WTC11 (cell line): Measurements from ENCODE around the gene HS3ST4. TPM values are rescaled to one million over a fixed set of nuclear protein-coding genes. Genes with fewer than 3 reads are reported as not detected.

Source experiments
- ATAC-seq: fragments of 200-7000 bp; cut with Tn5 transposase; 2 replicates; pipeline ENCODE4 v1.10.0; 2021; ENCODE audit warnings: mild to moderate bottlenecking, moderate library complexity
- CTCF ChIA-PET: fragments of 300-600 bp; sonication (Branson Sonifier 250); formaldehyde crosslinking; loops from one replicate; lab custom pipeline; 2021; ENCODE audit warnings: antibody characterized with exemption; lab: Charles Lee
- POLR2A ChIA-PET: fragments of 350-600 bp; sonication (Branson Sonifier 250); formaldehyde crosslinking; loops from one replicate; lab custom pipeline; 2021; ENCODE audit warnings: antibody characterized with exemption; lab: Charles Lee
- DNase-seq: peaks from one replicate; pipeline ENCODE4 v3.0.0; 2021; ENCODE audit warnings: low spot score
- H3K27ac Mint-ChIP-seq: 2 replicates; pipeline ENCODE4 v1.8.0; 2021; ENCODE audit warnings: mixed read lengths
- H3K27me3 Mint-ChIP-seq: 2 replicates; pipeline ENCODE4 v1.8.0; 2021; ENCODE audit warnings: low read depth, mild to moderate bottlenecking, moderate library complexity, mixed read lengths
- H3K36me3 Mint-ChIP-seq: 2 replicates; pipeline ENCODE4 v1.8.0; 2021; ENCODE audit warnings: mixed read lengths
- H3K4me1 Mint-ChIP-seq: 2 replicates; pipeline ENCODE4 v1.8.0; 2022; ENCODE audit warnings: mixed read lengths
- H3K4me3 Mint-ChIP-seq: 2 replicates; pipeline ENCODE4 v1.8.0; 2021; ENCODE audit warnings: mild to moderate bottlenecking, moderate library complexity, mixed read lengths
- H3K9me3 Mint-ChIP-seq: 2 replicates; pipeline ENCODE4 v1.8.0; 2021; ENCODE audit warnings: mixed read lengths
- ATF6 ChIP-seq: sonication (generic); formaldehyde crosslinking; IDR thresholded peaks from 2 replicates; pipeline ENCODE4 v1.8.1; 2023; ENCODE audit warnings: mild to moderate bottlenecking, missing genetic modification reagents
- CREM ChIP-seq: sonication (generic); formaldehyde crosslinking; IDR thresholded peaks from 2 replicates; pipeline ENCODE4 v1.8.1; 2022; ENCODE audit warnings: mild to moderate bottlenecking, missing genetic modification reagents, moderate library complexity
- ELF4 ChIP-seq: sonication (generic); formaldehyde crosslinking; IDR thresholded peaks from 2 replicates; pipeline ENCODE4 v1.8.1; 2022; ENCODE audit warnings: low read depth, mild to moderate bottlenecking, moderate library complexity, missing genetic modification reagents
- ESRRA ChIP-seq: sonication (generic); formaldehyde crosslinking; IDR thresholded peaks from 2 replicates; pipeline ENCODE4 v1.8.1; 2022; ENCODE audit warnings: mild to moderate bottlenecking, missing genetic modification reagents, borderline replicate concordance
- GABPB1 ChIP-seq: sonication (generic); formaldehyde crosslinking; IDR thresholded peaks from 2 replicates; pipeline ENCODE4 v1.8.1; 2023; ENCODE audit warnings: mild to moderate bottlenecking, missing genetic modification reagents
- GTF2I ChIP-seq: fragments of 250-450 bp; sonication (Bioruptor Pico); conservative IDR thresholded peaks from 2 replicates; pipeline ENCODE4 v1.4.0; 2021; ENCODE audit warnings: mild to moderate bottlenecking
- IRF2 ChIP-seq: sonication (generic); formaldehyde crosslinking; IDR thresholded peaks from 2 replicates; pipeline ENCODE4 v1.8.0; 2022; ENCODE audit warnings: low read depth, missing genetic modification reagents, borderline replicate concordance
- SMAD3 ChIP-seq: sonication (generic); formaldehyde crosslinking; IDR thresholded peaks from 2 replicates; pipeline ENCODE4 v1.8.0; 2022; ENCODE audit warnings: missing genetic modification reagents, mild to moderate bottlenecking, borderline replicate concordance
- SOX15 ChIP-seq: fragments of 250-450 bp; sonication (Bioruptor Pico); IDR thresholded peaks from 2 replicates; pipeline ENCODE4 v1.9.0; 2021; ENCODE audit warnings: mild to moderate bottlenecking
- TEAD1 ChIP-seq: sonication (generic); formaldehyde crosslinking; IDR thresholded peaks from 2 replicates; pipeline ENCODE4 v1.8.0; 2022; ENCODE audit warnings: mild to moderate bottlenecking, missing genetic modification reagents
- ZNF232 ChIP-seq: sonication (generic); formaldehyde crosslinking; IDR thresholded peaks from 2 replicates; pipeline ENCODE4 v1.8.0; 2022; ENCODE audit warnings: mild to moderate bottlenecking, missing genetic modification reagents
- ZNF396 ChIP-seq: fragments of 250-450 bp; sonication (Bioruptor Pico); IDR thresholded peaks from 2 replicates; pipeline ENCODE4 v1.8.0; 2021; ENCODE audit warnings: mild to moderate bottlenecking, moderate library complexity, borderline replicate concordance
- ZNF532 ChIP-seq: fragments of 250-450 bp; sonication (Bioruptor Pico); IDR thresholded peaks from 2 replicates; pipeline ENCODE4 v1.9.0; 2021; ENCODE audit warnings: mild to moderate bottlenecking, borderline replicate concordance
- total RNA-seq: library from RNA; stranded (reverse); gene quantifications from 3 replicates; pipeline ENCODE4 v1.2.3, GENCODE V29; 2021
- TF ChIP-seq, protein P1 (sequence below): sonication (generic); formaldehyde crosslinking; IDR thresholded peaks from 2 replicates; pipeline ENCODE4 v1.8.1; 2022; ENCODE audit warnings: missing genetic modification reagents, borderline replicate concordance
- TF ChIP-seq, protein P2 (sequence below): fragments of 250-450 bp; sonication (Bioruptor Pico); IDR thresholded peaks from 2 replicates; pipeline ENCODE4 v2.1.2; 2022; ENCODE audit warnings: mild to moderate bottlenecking, moderate library complexity

Gene HS3ST4
- total RNA-seq, 1 experiment from 2014 or later = 5.4 TPM

- Mint-ChIP-seq H3K36me3 (peaks cover 2% of the 10 kb centered on the region; the same call in 1 of the 2 replicates), H3K4me1 (peaks cover 13% of the 10 kb centered on the region), H3K27ac (no peak overlapping the region), H3K9me3 (peaks cover 10% of the 10 kb centered on the region), H3K4me3 (no peak overlapping the region), H3K27me3 (no peaks in the 10 kb centered on the region)
- ChIA-PET POLR2A (no interaction called here), CTCF (no interaction called here)
- TF ChIP-seq ESRRA (CRISPR knock-in tag) = no peak
- DNase-seq = no peak
- ATAC-seq = no peak
Observed at GRCh38 chr16:25786748-25787147, 95.0 kb downstream of the HS3ST4 start.

GRCh38 chr16:25788637-25789036 is 96.9 kb downstream of the HS3ST4 start:
- CTCF ChIA-PET = no interaction called here
- DNase-seq = no peak
- H3K27ac Mint-ChIP-seq = no peak overlapping the region
- H3K36me3 Mint-ChIP-seq = no peaks in the 10 kb centered on the region
- TF ChIP-seq ATF6 (CRISPR knock-in tag) (no peak), ZNF532 (no peak), CREM (CRISPR knock-in tag) (no peak), ZNF396 (CRISPR knock-in tag) (no peak), ELF4 (no peak), GABPB1 (no peak), GTF2I (CRISPR knock-in tag) (no peak), ZNF232 (no peak), SOX15 (CRISPR knock-in tag) (no peak), IRF2 (CRISPR knock-in tag) (no peak), SMAD3 (CRISPR knock-in tag) (no peak), TEAD1 (CRISPR knock-in tag) (no peak)
- TF ChIP-seq, protein P1, sequence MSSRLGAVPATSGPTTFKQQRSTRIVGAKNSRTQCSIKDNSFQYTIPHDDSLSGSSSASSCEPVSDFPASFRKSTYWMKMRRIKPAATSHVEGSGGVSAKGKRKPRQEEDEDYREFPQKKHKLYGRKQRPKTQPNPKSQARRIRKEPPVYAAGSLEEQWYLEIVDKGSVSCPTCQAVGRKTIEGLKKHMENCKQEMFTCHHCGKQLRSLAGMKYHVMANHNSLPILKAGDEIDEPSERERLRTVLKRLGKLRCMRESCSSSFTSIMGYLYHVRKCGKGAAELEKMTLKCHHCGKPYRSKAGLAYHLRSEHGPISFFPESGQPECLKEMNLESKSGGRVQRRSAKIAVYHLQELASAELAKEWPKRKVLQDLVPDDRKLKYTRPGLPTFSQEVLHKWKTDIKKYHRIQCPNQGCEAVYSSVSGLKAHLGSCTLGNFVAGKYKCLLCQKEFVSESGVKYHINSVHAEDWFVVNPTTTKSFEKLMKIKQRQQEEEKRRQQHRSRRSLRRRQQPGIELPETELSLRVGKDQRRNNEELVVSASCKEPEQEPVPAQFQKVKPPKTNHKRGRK (CRISPR knock-in tag) = no peak
- TF ChIP-seq, protein P2, sequence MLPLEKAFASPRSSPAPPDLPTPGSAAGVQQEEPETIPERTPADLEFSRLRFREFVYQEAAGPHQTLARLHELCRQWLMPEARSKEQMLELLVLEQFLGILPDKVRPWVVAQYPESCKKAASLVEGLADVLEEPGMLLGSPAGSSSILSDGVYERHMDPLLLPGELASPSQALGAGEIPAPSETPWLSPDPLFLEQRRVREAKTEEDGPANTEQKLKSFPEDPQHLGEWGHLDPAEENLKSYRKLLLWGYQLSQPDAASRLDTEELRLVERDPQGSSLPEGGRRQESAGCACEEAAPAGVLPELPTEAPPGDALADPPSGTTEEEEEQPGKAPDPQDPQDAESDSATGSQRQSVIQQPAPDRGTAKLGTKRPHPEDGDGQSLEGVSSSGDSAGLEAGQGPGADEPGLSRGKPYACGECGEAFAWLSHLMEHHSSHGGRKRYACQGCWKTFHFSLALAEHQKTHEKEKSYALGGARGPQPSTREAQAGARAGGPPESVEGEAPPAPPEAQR = no peak
- TF ChIP-seq, all 79 proteins: peak for 0
- H3K4me1 Mint-ChIP-seq = peaks cover 6% of the 10 kb centered on the region
- H3K4me3 Mint-ChIP-seq = no peak overlapping the region
- H3K27me3 Mint-ChIP-seq = no peaks in the 10 kb centered on the region
- no peak for ATAC-seq
- H3K9me3 Mint-ChIP-seq = peaks cover 4% of the 10 kb centered on the region; the same call in 1 of the 2 replicates
- POLR2A ChIA-PET = no interaction called here
